Colon (tissue), 2 donors: ENCODE results near the gene NCAPD2.

Experiments
- FAIRE-seq: peaks from 2 replicates; lab custom pipeline; 2012; peaks lifted over from hg19 to GRCh38; lab: Jason Lieb, UNC
- donor health status: control.
- donor health status: control.

NCAPD2 gene, protein sequence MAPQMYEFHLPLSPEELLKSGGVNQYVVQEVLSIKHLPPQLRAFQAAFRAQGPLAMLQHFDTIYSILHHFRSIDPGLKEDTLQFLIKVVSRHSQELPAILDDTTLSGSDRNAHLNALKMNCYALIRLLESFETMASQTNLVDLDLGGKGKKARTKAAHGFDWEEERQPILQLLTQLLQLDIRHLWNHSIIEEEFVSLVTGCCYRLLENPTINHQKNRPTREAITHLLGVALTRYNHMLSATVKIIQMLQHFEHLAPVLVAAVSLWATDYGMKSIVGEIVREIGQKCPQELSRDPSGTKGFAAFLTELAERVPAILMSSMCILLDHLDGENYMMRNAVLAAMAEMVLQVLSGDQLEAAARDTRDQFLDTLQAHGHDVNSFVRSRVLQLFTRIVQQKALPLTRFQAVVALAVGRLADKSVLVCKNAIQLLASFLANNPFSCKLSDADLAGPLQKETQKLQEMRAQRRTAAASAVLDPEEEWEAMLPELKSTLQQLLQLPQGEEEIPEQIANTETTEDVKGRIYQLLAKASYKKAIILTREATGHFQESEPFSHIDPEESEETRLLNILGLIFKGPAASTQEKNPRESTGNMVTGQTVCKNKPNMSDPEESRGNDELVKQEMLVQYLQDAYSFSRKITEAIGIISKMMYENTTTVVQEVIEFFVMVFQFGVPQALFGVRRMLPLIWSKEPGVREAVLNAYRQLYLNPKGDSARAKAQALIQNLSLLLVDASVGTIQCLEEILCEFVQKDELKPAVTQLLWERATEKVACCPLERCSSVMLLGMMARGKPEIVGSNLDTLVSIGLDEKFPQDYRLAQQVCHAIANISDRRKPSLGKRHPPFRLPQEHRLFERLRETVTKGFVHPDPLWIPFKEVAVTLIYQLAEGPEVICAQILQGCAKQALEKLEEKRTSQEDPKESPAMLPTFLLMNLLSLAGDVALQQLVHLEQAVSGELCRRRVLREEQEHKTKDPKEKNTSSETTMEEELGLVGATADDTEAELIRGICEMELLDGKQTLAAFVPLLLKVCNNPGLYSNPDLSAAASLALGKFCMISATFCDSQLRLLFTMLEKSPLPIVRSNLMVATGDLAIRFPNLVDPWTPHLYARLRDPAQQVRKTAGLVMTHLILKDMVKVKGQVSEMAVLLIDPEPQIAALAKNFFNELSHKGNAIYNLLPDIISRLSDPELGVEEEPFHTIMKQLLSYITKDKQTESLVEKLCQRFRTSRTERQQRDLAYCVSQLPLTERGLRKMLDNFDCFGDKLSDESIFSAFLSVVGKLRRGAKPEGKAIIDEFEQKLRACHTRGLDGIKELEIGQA (N-terminal part only)

GRCh38 chr12:6493497-6494257 lies at the start of gene NCAPD2:
Gene NCAPD2 (plus strand): TSS chr12:6494102. CDS start chr12:6495099, 997 bp downstream.
- FAIRE-seq, result no peak

DNA sequence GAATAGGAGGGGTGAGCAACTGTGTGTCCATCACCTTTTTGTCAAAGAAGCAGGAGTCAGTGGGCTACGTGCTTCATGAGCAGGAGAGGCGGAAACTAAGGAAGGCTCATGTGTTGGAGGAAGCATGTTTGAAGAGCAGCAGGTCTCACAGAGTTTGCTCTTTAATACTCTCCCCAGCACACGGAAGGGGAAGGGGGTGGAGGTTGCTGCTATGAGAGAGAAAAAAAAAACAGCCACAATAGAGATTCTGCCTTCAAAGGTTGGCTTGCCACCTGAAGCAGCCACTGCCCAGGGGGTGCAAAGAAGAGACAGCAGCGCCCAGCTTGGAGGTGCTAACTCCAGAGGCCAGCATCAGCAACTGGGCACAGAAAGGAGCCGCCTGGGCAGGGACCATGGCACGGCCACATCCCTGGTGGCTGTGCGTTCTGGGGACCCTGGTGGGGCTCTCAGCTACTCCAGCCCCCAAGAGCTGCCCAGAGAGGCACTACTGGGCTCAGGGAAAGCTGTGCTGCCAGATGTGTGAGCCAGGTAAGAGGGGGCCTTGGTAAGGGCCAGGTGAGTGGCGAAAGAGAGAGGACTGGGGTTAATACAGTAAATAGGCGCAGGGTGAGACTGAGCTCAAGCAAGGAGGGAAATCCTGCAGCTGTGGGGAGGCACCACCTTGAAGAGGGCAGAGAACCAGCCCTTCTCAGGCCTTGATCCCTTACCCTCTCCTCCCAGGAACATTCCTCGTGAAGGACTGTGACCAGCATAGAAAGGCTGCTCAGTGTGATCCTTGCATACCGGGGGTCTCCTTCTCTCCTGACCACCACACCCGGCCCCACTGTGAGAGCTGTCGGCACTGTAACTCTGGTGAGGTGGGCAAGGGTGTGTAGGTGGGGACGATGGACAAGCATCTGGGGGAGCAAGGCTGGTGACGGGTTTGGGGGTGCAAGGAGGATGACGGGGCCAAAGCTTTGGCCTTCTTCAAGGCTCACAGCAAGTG lies 48.9 kb upstream of the NCAPD2 start, which contains the start of gene CD27:
Gene CD27, plus strand, starts transcription at position 252 of the 985 bp plus-strand sequence. Its CDS starts 141 bp downstream, at position 393.
- FAIRE-seq, result no peak

DNA sequence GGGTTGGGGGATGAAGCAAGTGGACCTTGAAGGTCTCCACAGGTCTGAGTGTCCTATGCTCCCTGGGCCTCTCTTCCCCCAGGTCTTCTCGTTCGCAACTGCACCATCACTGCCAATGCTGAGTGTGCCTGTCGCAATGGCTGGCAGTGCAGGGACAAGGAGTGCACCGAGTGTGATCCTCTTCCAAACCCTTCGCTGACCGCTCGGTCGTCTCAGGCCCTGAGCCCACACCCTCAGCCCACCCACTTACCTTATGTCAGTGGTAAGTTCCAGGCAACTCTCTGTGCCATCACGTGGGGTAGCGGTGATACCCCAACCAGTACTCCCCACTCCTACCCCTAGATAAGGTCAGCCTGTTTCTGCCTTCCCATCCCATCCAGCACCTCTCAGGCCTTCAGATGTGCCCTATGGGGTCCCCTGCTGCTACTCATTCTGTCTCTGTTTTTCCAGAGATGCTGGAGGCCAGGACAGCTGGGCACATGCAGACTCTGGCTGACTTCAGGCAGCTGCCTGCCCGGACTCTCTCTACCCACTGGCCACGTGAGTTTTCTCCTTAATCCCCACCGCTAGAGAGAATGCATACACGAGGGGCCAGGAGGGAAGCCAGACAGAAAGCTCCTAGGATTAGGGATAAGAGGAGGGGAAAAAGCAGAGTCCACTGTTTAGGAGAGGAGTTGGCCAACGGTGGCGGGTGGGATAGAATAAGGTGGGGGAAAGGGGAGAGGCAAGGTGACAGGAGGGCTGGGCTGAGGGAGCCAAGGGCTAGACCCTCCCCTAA lies 43.6 kb upstream of the NCAPD2 start:
- FAIRE-seq, result no peak

- FAIRE-seq, result no peak
Observed at GRCh38 chr12:6450869-6451347, 43.0 kb upstream of the NCAPD2 start.

- FAIRE-seq, result no peak
Observed at GRCh38 chr12:6451348-6452244, 42.3 kb upstream of the NCAPD2 start, which contains the start of gene TAPBPL. Gene TAPBPL (plus strand): TSS chr12:6452042. CDS start chr12:6452249, 207 bp downstream.

DNA sequence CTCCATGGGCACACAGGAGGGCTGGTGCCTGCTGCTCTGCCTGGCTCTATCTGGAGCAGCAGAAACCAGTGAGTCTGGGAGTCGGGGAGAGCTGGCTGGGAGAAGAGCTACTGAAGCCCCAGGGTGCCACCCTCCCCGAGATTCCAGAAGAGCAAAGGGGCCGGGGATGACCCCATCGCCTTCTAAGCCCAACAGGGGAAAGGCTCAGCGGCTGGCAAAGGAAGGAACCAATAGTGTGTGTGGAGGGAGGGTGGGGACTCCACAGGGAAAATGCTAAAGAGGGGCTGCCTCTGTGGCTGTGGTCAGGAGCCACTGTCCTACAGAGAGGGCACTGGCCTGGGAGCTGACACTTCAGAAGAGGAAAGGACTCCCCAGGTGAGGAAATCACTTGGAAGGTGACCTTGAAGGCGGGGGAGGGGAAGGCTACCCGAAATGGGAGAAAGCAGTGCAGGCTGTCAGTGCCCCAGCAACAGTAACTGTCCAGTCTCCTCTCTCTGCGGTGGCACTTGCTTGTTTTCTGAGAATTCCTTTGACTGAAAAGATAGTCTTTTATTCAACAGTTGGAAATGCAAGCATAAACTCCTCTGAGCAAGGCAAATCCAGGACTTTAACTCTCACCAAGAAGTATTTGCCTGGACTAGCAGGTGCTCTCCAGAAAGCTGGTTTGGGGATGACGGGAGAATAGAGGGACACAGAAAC lies 41.5 kb upstream of the NCAPD2 start:
- FAIRE-seq, result no peak

DNA sequence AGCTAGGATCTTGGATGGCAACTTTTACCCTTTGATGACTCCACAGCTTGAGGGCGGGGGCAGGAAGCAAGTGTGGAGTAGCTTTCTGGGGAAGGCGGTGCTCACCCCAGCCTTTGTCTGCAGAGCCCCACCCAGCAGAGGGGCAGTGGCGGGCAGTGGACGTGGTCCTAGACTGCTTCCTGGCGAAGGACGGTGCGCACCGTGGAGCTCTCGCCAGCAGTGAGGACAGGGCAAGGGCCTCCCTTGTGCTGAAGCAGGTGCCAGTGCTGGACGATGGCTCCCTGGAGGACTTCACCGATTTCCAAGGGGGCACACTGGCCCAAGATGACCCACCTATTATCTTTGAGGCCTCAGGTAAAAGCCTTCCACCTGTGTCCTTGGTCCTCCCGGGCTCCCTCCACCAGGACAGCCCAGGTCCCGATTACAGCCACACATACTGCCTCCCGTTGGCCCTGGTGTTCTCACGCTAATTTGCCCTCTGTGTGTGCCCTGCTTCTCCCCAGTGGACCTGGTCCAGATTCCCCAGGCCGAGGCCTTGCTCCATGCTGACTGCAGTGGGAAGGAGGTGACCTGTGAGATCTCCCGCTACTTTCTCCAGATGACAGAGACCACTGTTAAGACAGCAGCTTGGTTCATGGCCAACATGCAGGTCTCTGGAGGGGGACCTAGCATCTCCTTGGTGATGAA lies 40.8 kb upstream of the NCAPD2 start:
- FAIRE-seq, result no peak

GRCh38 chr12:6457220-6457945 lies 36.5 kb upstream of the NCAPD2 start:
- FAIRE-seq, result no peak

DNA sequence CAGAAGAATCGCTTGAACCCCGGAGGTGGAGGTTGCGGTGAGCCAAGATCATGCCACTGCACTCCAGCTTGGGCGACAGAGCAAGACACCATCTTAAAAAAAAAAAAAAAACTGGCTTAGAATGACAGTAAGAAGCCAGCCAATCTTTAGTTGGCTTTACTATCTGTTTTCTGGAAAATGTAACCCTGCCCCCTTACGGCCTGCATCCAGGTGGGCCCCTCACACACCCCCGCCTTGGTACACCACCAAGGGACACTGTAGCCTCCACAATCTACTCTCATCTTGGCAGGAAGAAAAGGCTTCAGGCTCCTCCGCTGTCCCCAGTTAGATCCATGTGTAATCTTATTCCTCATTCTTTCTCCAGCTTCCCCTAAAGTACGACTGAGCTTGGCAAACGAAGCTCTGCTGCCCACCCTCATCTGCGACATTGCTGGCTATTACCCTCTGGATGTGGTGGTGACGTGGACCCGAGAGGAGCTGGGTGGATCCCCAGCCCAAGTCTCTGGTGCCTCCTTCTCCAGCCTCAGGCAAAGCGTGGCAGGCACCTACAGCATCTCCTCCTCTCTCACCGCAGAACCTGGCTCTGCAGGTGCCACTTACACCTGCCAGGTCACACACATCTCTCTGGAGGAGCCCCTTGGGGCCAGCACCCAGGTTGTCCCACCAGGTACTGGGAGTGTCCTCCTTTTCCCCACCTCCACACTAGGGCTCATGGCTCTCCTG lies 35.5 kb upstream of the NCAPD2 start:
- FAIRE-seq, result no peak

DNA sequence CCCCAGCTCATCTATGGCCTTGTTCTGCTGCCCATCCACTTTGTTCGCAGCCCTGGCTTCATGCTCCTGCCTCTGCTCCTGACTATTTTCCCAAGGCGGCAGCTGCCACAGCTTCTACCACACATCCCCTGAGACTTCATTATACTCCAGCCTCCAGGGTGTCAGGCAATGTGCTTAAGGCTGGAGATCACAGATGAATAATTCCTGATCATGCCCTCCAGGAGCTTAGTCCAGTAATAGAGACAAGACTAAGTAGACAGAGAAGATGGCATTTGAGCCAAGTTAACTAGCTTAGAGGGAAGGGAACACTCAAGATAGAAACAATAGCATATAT lies 34.9 kb upstream of the NCAPD2 start:
- FAIRE-seq, result no peak

- no peak for FAIRE-seq
Observed at GRCh38 chr12:6460751-6461371, 33.0 kb upstream of the NCAPD2 start.

DNA sequence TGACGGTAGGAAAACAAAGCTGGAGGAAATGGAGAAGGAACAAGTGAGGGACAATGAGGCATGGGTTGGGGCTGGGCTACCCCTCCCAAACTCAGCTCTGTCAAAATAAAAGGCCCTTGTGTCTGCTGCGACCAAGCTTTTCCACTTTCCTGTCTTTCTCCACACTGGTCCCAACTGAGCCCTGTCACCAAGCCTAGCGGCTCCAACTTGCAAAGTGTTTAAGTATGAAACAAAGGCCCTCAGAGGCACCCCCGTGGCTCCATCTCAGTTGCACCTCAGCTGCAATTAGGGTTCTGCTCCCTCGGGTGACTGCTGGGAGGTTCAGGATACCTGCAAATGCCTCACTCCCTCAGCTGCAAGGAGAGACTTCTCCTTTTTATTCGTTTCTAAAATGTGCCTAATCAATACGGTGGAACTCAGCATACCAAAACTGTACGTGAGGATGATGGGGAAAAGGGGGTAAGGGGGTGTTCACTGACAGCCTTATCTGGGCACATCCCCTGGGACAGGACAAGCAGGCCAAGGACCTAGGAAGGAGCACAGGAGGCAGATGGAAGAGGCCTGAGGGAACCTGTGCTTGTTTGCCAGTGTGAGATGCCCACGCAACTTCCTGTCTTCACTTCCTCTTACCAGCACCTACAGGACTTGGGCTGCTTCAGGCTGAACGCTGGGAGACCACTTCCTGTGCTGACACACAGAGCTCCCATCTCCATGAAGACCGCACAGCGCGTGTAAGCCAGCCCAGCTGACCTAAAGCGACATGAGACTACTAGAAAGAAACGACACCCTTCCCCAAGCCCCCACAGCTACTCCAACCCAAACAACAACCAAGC lies 32.3 kb upstream of the NCAPD2 start:
- FAIRE-seq, result no peak

- no peak for FAIRE-seq
Observed at GRCh38 chr12:6462234-6462995, 31.5 kb upstream of the NCAPD2 start.
